ENCODE data around the gene RSPO4. TPM values are rescaled to one million over a fixed set of nuclear protein-coding genes. Genes with fewer than 3 reads are reported as not detected.

Gene RSPO4
- total RNA-seq, 4 donors from 2014 or later, result 0.06 to 2.5 (median 0.52) TPM

- intact Hi-C loops (cut with DNase I), result no loop called here
- TF ChIP-seq EP300 (IDR thresholded peaks at IDR 0.05) (no peak), POLR2A (IDR thresholded peaks at IDR 0.05; ENCODE audit: low read depth) (no peak), POLR2AphosphoS5 (IDR thresholded peaks at IDR 0.05) (no peak), CTCF (IDR thresholded peaks at IDR 0.05) (no peak)
- Histone ChIP-seq H3K4me3 (no peak overlapping the region), H3K9me3 (no peaks in the 10 kb centered on the region), H3K27ac (replicated peaks in 1 of 4) (no peak overlapping the region), H3K27me3 (peaks cover 0 to 47% (median 0%) of the 10 kb centered on the region in 4 donors), H3K4me1 (no peaks in the 10 kb centered on the region), H3K36me3 (no peaks in the 10 kb centered on the region)
- WGBS, result 62% methylated on average over 5 of the region's 8 CpGs
- no peak for DNase-seq (ENCODE audit: extremely low spot score)
These were observed 55.3 kb downstream of the RSPO4 start for GRCh38 chr20:946826-947225.

- 84% methylated on average over 13 of the region's 13 CpGs for WGBS
- intact Hi-C loops (cut with DNase I), result no loop called here
- Histone ChIP-seq H3K9me3 (no peaks in the 10 kb centered on the region), H3K27me3 (peaks cover 0 to 47% (median 0%) of the 10 kb centered on the region in 4 donors), H3K27ac (replicated peaks in 1 of 4) (no peak overlapping the region), H3K36me3 (no peaks in the 10 kb centered on the region), H3K4me1 (no peaks in the 10 kb centered on the region), H3K4me3 (no peak overlapping the region)
- TF ChIP-seq POLR2AphosphoS5 (IDR thresholded peaks at IDR 0.05), result no peak
- no peak for TF ChIP-seq CTCF (IDR thresholded peaks at IDR 0.05)
- no peak for DNase-seq (ENCODE audit: extremely low spot score)
These were observed 56.3 kb downstream of the RSPO4 start for GRCh38 chr20:945841-946240.

GRCh38 chr20:944774-945410, 57.2 kb downstream of the RSPO4 start:
- TF ChIP-seq EP300 (IDR thresholded peaks at IDR 0.05) (no peak), POLR2A (IDR thresholded peaks at IDR 0.05; ENCODE audit: low read depth) (no peak), POLR2AphosphoS5 (IDR thresholded peaks at IDR 0.05) (no peak), CTCF (IDR thresholded peaks at IDR 0.05) (no peak)
- H3K36me3 ChIP-seq, result no peaks in the 10 kb centered on the region
- intact Hi-C loops (cut with DNase I), result no loop called here
- DNase-seq (ENCODE audit: extremely low spot score), result no peak
- no peak overlapping the region for H3K27ac ChIP-seq (replicated peaks in 1 of 4)
- 59% methylated on average over 8 of the region's 13 CpGs for WGBS
- no peaks in the 10 kb centered on the region for H3K9me3 ChIP-seq
- no peak overlapping the region for H3K4me3 ChIP-seq
- peaks cover 0 to 38% (median 0%) of the 10 kb centered on the region in 4 donors for H3K27me3 ChIP-seq
- H3K4me1 ChIP-seq, result no peaks in the 10 kb centered on the region

- Histone ChIP-seq H3K36me3 (no peaks in the 10 kb centered on the region), H3K27ac (replicated peaks in 1 of 4) (no peak overlapping the region), H3K9me3 (no peaks in the 10 kb centered on the region), H3K4me3 (no peak overlapping the region), H3K4me1 (no peaks in the 10 kb centered on the region), H3K27me3 (peaks cover 0 to 31% (median 0%) of the 10 kb centered on the region in 4 donors)
- TF ChIP-seq EP300 (IDR thresholded peaks at IDR 0.05) (no peak), CTCF (IDR thresholded peaks at IDR 0.05) (no peak)
- 66% methylated on average over 7 of the region's 9 CpGs for WGBS
- DNase-seq (ENCODE audit: extremely low spot score), result no peak
- intact Hi-C loops (cut with DNase I), result no loop called here
These were observed 58.0 kb downstream of the RSPO4 start for GRCh38 chr20:944148-944547.

- 86% methylated on average over 7 of the region's 7 CpGs for WGBS
- Histone ChIP-seq H3K9me3 (no peaks in the 10 kb centered on the region), H3K27ac (replicated peaks in 1 of 4) (no peak overlapping the region), H3K4me1 (no peaks in the 10 kb centered on the region), H3K36me3 (no peaks in the 10 kb centered on the region), H3K4me3 (no peak overlapping the region), H3K27me3 (peaks cover 0 to 26% (median 0%) of the 10 kb centered on the region in 4 donors)
- DNase-seq (ENCODE audit: extremely low spot score), result no peak
- intact Hi-C loops (cut with DNase I), result no loop called here
- TF ChIP-seq POLR2AphosphoS5 (IDR thresholded peaks at IDR 0.05) (no peak), EP300 (IDR thresholded peaks at IDR 0.05) (no peak), POLR2A (IDR thresholded peaks at IDR 0.05; ENCODE audit: low read depth) (no peak), CTCF (IDR thresholded peaks at IDR 0.05) (no peak)
These were observed 59.5 kb downstream of the RSPO4 start for GRCh38 chr20:942611-943010.
